DMS53 treated with DMSO at 0.1 percent for 48 hours (cell line): ENCODE data around the gene ZKSCAN5.
A peak's percentile ranks its signal among the peaks of the same experiment; 100 is the strongest.

Experiments
- DNase-seq: peaks from one replicate; lab custom pipeline; 2025; ENCODE audit not compliant: unreplicated experiment; lab: John Stamatoyannopoulos, UW

Gene ZKSCAN5

GRCh38 chr7:99504603-99505323 is at the start of gene ZKSCAN5:
TSS of gene ZKSCAN5 (plus strand) at chr7:99504662. CDS start at chr7:99506045, 1,383 bp downstream.
- peak; percentile 98 for DNase-seq

DNA sequence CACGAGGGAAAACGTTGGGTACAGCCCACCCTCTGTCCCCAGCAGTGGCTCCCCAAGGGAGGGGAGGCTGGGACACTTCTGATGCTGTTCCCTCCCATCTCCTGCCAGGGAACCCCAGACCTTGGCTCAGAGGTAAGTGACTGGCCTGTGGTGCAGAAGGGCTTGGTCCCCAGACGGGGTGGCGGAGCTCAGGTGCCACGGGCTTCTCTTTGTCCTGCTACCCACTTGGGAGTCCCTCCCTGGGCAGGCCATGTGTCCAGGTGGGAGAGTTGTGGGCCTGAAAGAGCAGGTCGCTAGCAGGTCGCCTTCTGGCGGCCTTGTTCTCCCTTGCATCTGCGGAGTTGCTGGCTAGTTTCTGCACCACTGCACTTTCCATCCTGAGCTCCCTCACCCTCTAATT is 48.6 kb upstream of the ZKSCAN5 start:
- DNase-seq = no peak

- no peak for DNase-seq
Observed at GRCh38 chr7:99456288-99456687, 48.2 kb upstream of the ZKSCAN5 start.

- DNase-seq = no peak
Observed at GRCh38 chr7:99457050-99457649, 47.3 kb upstream of the ZKSCAN5 start.

- no peak for DNase-seq
Observed at GRCh38 chr7:99457650-99458493, 46.6 kb upstream of the ZKSCAN5 start.

DNA sequence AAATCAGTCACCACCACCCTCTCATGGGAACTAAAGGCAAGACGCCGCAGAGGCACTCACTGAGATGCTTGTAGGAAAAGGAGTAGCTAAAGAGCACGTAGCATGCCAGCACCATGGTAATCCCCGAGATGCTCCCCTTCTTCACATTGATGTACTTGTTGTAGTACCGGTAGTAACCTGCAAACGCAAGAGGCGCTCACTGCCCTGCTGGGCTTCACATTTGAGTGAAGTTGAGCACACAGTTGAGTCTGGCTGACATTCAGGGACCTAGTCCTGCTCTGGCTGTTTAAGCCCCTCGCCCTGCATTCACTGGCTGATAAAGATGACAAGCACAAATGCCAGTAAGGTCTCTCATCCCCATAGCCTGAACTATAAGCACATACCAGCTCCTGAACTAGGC is 45.4 kb upstream of the ZKSCAN5 start:
- DNase-seq = no peak

GRCh38 chr7:99460651-99461050 is 43.8 kb upstream of the ZKSCAN5 start:
- no peak for DNase-seq

- no peak for DNase-seq
Observed at GRCh38 chr7:99461221-99461620, 43.2 kb upstream of the ZKSCAN5 start.

DNA sequence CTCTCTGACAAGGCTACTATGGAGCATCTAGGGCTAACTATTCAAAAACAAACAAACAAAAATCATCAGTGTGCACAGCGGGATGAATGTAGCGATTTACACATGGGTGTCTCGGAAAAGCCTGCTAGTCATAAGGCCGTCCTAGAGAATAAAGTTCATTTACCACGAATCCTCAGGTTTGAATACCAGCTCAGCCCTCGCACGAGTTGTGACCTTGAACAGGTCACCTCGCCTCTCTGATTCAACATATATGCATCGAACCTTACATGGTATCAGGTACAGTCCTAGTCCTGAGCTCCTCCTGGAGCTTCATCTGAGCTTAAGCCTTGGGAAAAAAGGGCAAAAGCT is 39.1 kb upstream of the ZKSCAN5 start:
- no peak for DNase-seq

- DNase-seq = no peak
Observed at GRCh38 chr7:99468336-99468918, 36.0 kb upstream of the ZKSCAN5 start.

DNA sequence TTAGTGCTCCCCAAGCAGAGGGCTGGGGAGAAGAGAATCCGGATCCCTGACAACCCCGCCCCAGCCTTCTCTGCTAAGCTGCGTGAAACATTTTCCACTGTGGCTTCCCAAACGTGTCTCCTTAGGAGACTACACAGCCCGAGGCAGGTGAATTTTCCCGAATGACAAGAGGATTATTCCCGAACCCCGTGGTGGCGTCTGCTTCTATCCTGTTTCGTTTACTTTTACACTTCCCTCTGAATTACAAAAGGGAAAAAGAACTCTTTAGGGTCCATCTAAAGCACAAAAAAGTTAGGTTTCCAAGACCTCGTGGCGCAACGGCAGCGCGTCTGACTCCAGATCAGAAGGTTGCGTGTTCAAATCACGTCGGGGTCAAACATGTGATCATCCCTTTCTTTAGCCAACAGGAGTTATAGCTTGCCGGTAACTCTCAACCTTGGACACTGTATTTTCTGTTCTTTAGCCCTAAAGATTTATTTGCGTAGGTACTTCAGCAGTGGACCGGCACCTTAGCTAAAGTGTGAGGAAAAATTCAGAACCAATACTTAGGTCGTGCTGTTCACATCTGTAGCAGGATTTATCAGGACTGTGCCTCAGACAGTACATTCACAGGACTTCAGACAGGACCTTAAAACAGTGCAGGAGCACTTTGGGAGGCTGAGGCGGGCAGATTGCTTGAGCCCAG is 34.9 kb upstream of the ZKSCAN5 start:
- no peak for DNase-seq

- DNase-seq = peak; percentile 98
Observed at GRCh38 chr7:99472561-99473314, 31.7 kb upstream of the ZKSCAN5 start, which contains the start of gene ZNF789. TSS of gene ZNF789 (plus strand) at chr7:99472890. CDS start at chr7:99476457, 3,567 bp downstream.

- peak; percentile 65 for DNase-seq
Observed at GRCh38 chr7:99473315-99473596, 31.2 kb upstream of the ZKSCAN5 start.

DNA sequence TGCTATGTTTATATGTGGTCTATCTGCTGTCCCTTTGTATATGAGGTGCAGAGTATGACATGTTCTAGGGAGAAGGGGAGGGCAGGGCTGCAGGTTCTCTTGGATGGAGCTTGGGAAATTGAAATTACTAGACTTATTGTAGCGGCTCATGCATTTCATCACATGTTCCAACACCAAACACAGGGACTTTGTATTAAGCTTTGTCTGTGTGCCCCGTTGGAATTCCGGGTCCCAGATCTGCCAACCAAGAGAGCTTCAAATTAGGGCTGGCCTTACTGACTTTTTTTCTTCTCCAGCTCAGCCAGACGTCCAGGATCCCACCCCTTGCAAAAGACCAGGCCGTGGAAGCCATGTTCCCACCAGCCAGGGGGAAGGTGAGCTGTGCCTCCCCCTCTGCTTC is 28.4 kb upstream of the ZKSCAN5 start:
- DNase-seq = no peak

DNA sequence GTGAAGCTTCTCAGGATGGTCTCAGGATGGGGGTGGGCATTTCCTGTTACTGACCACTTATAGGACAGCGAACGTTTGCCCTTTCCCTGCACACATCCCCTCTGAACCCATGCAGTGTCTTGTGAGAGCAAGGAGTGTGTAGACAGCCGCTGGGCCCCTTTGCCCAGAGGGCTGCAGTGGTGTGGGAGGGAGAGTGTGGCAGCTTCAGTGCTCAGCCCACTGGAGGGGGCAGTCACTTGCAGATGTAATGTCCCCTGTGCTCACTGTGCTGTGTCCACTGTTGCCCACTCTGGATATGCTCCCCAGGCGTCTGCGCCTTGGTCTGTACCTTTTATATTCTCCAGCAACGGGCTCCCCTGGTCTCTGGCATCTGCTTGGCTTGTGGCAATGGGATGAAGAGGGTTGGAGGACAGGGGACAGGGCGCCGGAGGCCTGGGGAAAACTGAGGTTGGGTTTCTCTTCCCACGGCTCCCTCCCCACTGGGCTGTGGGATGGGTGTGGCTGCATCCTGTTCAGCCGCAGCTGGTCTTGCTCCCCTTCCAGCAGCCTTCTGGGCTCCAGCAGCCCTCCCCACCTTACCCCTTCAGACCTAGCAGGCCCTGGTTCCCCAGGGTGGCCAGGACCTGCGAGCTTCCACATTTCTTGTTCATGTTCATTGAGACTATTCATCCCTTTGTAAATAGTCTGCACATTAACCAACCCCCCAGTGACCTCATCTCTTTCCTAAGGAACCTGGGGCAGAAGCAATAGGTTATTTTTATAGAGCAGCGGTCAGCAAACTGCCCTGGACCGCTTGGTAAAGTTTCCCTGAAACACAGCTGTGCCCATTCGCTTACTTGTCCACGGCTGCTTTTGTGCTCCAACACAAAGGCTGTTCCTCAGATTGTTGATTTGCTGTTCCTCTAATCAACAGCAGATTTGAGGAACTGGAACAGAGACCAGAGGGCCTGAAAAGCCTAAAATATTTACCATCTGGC is 25.7 kb upstream of the ZKSCAN5 start:
- DNase-seq = no peak

DNA sequence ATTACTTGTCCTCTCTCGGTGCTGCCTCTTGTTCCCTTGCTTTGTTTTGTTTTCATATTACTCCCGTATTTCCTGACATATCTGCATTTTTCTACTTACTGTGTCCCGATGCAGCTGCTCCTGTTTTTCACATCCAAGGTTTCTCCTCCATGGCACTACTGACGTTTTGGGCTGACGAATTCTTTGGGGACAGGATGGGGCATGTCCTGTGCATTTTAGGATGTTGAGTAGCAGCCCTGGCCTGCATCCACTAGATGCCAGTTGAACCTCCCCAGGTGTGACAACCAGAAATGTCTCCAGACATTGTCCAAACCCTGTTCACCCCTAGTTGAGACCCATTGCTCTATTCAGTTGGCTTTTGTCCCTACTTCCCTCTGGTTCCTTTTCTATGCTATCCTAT is 19.4 kb upstream of the ZKSCAN5 start:
- no peak for DNase-seq

DNA sequence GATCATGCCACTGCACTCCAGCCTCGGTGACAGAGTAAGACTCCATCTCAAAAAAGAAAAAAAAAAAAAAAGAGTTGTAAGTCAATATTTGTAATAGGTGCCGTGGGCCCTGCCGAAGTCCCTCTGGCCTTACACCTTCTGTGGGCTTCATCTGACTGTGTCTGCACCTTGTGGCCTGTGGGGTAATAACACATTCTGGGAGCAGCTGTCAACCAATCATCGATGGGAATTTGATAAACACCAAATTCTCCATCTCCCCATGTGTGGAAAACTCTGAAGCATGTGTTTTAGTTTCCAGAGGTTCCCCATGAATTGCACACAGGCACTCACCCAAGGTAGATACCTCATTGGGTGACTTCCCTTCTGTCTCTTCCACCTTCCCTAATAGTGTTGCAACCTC is 15.2 kb upstream of the ZKSCAN5 start:
- DNase-seq = no peak

DNA sequence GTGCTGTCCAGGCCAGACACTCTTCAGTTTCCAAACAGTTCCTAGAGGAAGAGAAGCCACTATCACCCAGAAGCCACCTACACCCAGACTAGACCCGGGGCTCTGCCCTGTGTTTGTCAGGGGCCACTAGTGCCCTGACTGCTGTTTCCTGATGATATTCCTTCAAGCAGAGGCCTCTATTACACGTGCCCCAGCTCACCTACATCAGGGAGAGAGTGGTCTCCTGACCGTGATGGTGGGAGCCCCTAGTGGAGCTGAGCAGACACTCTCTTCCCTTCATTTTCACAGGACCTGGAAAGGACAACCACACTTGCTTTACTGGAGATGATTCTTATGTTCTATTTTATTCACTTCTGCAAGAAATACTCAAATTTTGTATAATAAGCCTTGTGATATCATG is 13.6 kb upstream of the ZKSCAN5 start:
- no peak for DNase-seq

GRCh38 chr7:99493823-99494222 is 10.6 kb upstream of the ZKSCAN5 start:
- no peak for DNase-seq
